ENCODE measurements around the gene SHROOM4.

GRCh38 chrX:50697691-50698090 is 116.3 kb downstream of the SHROOM4 start:
- no peak for TF ChIP-seq CTCF (IDR thresholded peaks at IDR 0.05)
- no peak for TF ChIP-seq POLR2A (IDR thresholded peaks at IDR 0.05)

Data from esophagus squamous epithelium (tissue), 4 donors.